ENCODE results near the gene XKR8.

Gene XKR8

GRCh38 chr1:27956761-27957160, 3.0 kb upstream of the XKR8 start:
- DNase-seq (ENCODE audit: low read depth), result no peak

GRCh38 chr1:27957655-27958054, 2.1 kb upstream of the XKR8 start:
- DNase-seq (ENCODE audit: low read depth), result no peak

- no peak for DNase-seq (ENCODE audit: low read depth)
These were observed 1.3 kb upstream of the XKR8 start for GRCh38 chr1:27958513-27958912.

- no peak for DNase-seq (ENCODE audit: low read depth)
These were observed 1.2 kb downstream of the XKR8 start for GRCh38 chr1:27960762-27961645.

GRCh38 chr1:27961646-27962221, 2.0 kb downstream of the XKR8 start:
- no peak for DNase-seq (ENCODE audit: low read depth)

GRCh38 chr1:27963393-27963792, 3.6 kb downstream of the XKR8 start:
- DNase-seq (ENCODE audit: low read depth), result no peak

GRCh38 chr1:27966402-27967105, 6.8 kb downstream of the XKR8 start:
- DNase-seq (ENCODE audit: low read depth), result no peak

GRCh38 chr1:27967106-27967883, 7.5 kb downstream of the XKR8 start:
- no peak for DNase-seq (ENCODE audit: low read depth)

GRCh38 chr1:27967884-27968466, 8.2 kb downstream of the XKR8 start:
- DNase-seq (ENCODE audit: low read depth), result no peak

GRCh38 chr1:27968692-27969091, 8.9 kb downstream of the XKR8 start:
- peak; percentile 94 for DNase-seq (ENCODE audit: low read depth)

- peak; percentile 67 for DNase-seq (ENCODE audit: low read depth)
These were observed 10.6 kb downstream of the XKR8 start for GRCh38 chr1:27970401-27970800.

- no peak for DNase-seq (ENCODE audit: low read depth)
These were observed 11.9 kb downstream of the XKR8 start for GRCh38 chr1:27971674-27972073.

- no peak for DNase-seq (ENCODE audit: low read depth)
These were observed 12.4 kb downstream of the XKR8 start for GRCh38 chr1:27972141-27972540.

- DNase-seq (ENCODE audit: low read depth), result no peak
These were observed 14.1 kb downstream of the XKR8 start for GRCh38 chr1:27973771-27974416.

- no peak for DNase-seq (ENCODE audit: low read depth)
These were observed 14.6 kb downstream of the XKR8 start for GRCh38 chr1:27974417-27974781.

GRCh38 chr1:27979151-27979858, 19.5 kb downstream of the XKR8 start:
- no peak for DNase-seq (ENCODE audit: low read depth)

GRCh38 chr1:27979859-27980201, 20.1 kb downstream of the XKR8 start:
- DNase-seq (ENCODE audit: low read depth), result no peak

GRCh38 chr1:27980216-27980845, 20.6 kb downstream of the XKR8 start:
- no peak for DNase-seq (ENCODE audit: low read depth)

- DNase-seq (ENCODE audit: low read depth), result no peak
These were observed 21.4 kb downstream of the XKR8 start for GRCh38 chr1:27981145-27981544.

- no peak for DNase-seq (ENCODE audit: low read depth)
These were observed 31.3 kb downstream of the XKR8 start for GRCh38 chr1:27990920-27991537.

Data from GM04503 (cell line).